ENCODE results near the gene DLGAP1.

Gene DLGAP1

DNA sequence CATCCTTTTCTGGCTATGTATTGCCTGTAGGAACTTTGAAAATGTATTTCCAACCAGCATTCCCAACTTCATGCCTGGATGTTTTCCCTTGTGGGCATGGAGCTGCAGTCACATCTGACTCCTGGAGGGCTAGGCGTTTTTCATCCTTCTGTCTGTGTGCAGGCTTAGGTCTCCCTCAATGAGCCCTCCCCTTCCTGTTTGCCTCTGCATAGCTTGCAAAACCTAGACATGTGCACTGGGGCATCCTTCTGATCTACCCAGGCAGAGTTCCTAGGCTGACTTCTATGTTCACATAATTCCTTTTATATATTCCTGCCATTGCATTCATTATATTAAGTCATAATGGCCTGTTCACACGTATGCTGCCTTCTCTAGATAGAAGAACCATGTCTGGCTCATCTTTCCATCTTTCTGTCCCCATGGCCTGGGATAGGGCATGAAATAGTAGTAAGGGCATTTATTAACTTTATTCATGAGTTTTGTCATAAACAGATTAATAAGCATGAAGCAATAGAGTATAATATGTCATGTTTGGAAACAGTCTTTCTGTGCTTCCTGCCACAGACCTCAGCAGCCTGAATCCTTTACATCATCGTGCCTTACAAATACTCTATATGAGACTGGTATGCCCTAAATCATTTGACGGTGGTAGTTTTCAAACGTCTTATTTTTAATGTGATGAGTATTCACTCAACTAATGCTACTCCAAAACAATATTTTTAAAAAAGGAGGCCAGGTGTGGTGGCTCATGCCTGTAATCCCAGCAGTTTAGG lies 809.5 kb downstream of the DLGAP1 start:
- TF ChIP-seq, protein P1, sequence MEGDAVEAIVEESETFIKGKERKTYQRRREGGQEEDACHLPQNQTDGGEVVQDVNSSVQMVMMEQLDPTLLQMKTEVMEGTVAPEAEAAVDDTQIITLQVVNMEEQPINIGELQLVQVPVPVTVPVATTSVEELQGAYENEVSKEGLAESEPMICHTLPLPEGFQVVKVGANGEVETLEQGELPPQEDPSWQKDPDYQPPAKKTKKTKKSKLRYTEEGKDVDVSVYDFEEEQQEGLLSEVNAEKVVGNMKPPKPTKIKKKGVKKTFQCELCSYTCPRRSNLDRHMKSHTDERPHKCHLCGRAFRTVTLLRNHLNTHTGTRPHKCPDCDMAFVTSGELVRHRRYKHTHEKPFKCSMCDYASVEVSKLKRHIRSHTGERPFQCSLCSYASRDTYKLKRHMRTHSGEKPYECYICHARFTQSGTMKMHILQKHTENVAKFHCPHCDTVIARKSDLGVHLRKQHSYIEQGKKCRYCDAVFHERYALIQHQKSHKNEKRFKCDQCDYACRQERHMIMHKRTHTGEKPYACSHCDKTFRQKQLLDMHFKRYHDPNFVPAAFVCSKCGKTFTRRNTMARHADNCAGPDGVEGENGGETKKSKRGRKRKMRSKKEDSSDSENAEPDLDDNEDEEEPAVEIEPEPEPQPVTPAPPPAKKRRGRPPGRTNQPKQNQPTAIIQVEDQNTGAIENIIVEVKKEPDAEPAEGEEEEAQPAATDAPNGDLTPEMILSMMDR (IDR thresholded peaks at IDR 0.05; ENCODE audit: insufficient read depth, low read length, poor library complexity, severe bottlenecking), result no peak
- Histone ChIP-seq H3K4me3 (replicated peaks; ENCODE audit: low read depth, low read length) (no peak overlapping the region), H3K27me3 (replicated peaks; ENCODE audit: control insufficient read depth, insufficient read depth, low read length) (no peaks in the 10 kb centered on the region), H3K36me3 (ENCODE audit: control insufficient read depth, insufficient read depth, low read length) (no peaks in the 10 kb centered on the region)
- no peak for DNase-seq (ENCODE audit: extremely low read depth, insufficient read length)

DNA sequence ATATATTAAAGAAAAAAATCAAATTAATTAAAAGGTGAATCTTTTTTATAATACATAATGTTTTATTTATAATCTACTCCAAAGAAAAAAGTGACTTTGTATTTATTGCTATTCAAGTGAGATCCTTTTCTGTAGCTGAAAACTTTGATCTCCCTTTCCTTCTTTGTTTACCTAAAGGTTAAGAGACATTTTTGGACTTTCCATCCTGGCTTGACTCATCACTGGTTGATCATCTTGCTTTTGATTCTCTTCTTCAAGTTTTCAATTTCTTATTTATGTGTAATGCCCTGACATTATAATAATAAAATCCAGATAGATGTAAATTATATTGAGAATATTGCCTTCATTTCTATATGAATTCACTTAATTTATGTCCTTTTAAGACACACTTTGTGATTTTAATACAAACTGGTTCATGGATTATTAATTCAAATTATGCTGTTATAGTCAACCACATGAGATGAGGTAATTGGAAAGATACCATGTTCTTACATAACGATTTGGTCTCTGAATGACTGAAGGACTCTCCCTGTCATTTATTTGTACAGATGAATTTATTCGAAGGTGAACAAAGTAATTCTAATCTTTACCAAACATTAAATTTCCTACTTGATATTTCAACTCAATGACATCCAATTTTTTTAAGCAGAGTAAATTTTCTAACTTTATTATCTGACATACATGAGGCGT lies 820.7 kb downstream of the DLGAP1 start:
- Histone ChIP-seq H3K27me3 (replicated peaks; ENCODE audit: control insufficient read depth, insufficient read depth, low read length) (no peaks in the 10 kb centered on the region), H3K4me3 (replicated peaks; ENCODE audit: low read depth, low read length) (no peak overlapping the region), H3K36me3 (ENCODE audit: control insufficient read depth, insufficient read depth, low read length) (no peaks in the 10 kb centered on the region)
- TF ChIP-seq, protein P1 (IDR thresholded peaks at IDR 0.05; ENCODE audit: insufficient read depth, low read length, poor library complexity, severe bottlenecking), result no peak
- DNase-seq (ENCODE audit: extremely low read depth, insufficient read length), result no peak

DNA sequence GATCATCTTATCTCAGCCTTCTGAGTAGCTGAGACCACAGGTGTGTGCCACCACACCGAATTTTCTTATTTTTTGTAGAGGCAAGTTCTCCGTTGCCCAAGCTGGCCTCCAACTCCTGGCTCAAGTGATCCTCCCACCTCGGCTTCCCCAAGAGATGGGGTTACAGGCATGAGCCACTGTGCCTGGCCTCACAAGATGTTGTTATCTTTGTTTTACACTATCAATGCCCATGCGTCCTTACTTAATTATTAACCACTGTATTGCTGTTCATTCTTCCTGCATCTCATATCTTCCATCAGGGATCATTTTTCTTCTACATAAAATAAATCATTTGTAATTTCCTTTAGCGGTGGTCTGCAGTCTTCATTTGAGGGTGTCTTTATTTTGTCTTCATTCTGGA lies 823.2 kb downstream of the DLGAP1 start:
- no peak overlapping the region for H3K4me3 ChIP-seq (replicated peaks; ENCODE audit: low read depth, low read length)
- H3K36me3 ChIP-seq (ENCODE audit: control insufficient read depth, insufficient read depth, low read length), result no peaks in the 10 kb centered on the region
- no peaks in the 10 kb centered on the region for H3K27me3 ChIP-seq (replicated peaks; ENCODE audit: control insufficient read depth, insufficient read depth, low read length)
- no peak for DNase-seq (ENCODE audit: extremely low read depth, insufficient read length)
- TF ChIP-seq, protein P1 (IDR thresholded peaks at IDR 0.05; ENCODE audit: insufficient read depth, low read length, poor library complexity, severe bottlenecking), result no peak

DNA sequence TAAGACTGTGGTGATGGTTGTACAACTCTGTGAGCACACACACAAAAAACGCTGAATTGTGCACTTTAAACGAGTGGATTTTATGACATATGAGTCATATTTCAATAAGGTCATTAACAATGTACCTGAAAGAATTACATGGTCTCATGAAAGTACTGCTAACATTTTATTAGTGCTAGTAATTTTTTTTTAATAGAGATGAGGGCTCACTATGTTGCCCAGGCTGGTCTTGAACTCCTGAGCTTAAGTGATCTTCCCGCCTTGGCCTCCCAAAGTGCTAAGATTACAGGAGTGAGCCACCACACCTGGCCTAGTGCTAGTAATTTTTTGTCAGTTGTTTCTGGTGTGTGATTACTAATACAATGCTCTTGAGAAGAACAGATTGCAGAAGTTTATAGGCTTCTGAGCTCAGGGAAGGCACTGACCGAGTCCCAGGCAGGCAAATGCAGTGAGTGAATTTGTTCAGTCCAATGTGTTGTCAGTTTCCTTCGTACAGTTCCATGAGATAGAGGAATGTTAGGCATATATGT lies 828.1 kb downstream of the DLGAP1 start:
- TF ChIP-seq, protein P1 (IDR thresholded peaks at IDR 0.05; ENCODE audit: insufficient read depth, low read length, poor library complexity, severe bottlenecking), result no peak
- H3K27me3 ChIP-seq (replicated peaks; ENCODE audit: control insufficient read depth, insufficient read depth, low read length), result no peaks in the 10 kb centered on the region; the same call in 1 of the 2 replicates
- no peak for DNase-seq (ENCODE audit: extremely low read depth, insufficient read length)
- no peak overlapping the region for H3K4me3 ChIP-seq (replicated peaks; ENCODE audit: low read depth, low read length)
- no peaks in the 10 kb centered on the region for H3K36me3 ChIP-seq (ENCODE audit: control insufficient read depth, insufficient read depth, low read length)

DNA sequence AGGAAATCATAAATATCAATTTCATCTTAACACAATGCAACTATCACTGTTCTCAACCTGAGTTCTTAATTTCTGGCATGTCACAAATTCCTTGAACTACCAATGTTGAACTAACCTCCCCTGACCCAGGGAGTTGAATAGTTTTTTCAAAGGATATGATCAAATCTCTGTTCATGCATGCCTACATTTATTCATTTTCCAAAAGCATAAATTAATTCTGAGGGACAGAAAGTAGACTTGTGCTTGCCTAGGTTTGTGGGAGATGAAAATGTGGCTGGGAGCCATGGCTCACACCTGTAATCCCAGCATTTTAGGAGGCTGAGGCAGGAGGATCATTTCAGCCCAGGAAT lies 829.4 kb downstream of the DLGAP1 start:
- Histone ChIP-seq H3K27me3 (replicated peaks; ENCODE audit: control insufficient read depth, insufficient read depth, low read length) (no peaks in the 10 kb centered on the region; the same call in 1 of the 2 replicates), H3K36me3 (ENCODE audit: control insufficient read depth, insufficient read depth, low read length) (no peaks in the 10 kb centered on the region), H3K4me3 (replicated peaks; ENCODE audit: low read depth, low read length) (no peak overlapping the region)
- TF ChIP-seq, protein P1 (IDR thresholded peaks at IDR 0.05; ENCODE audit: insufficient read depth, low read length, poor library complexity, severe bottlenecking), result no peak
- no peak for DNase-seq (ENCODE audit: extremely low read depth, insufficient read length)

Data from GM06990 (cell line).